IPS-18a (cell line): Measurements from ENCODE around the gene PRKCA.

Experiments
- H3K27ac ChIP-seq: one replicate; pipeline ENCODE4 v1.5.1; 2013; ENCODE audit warnings: low read length
- H3K27me3 ChIP-seq: one replicate; pipeline ENCODE4 v1.6.1; 2013; ENCODE audit warnings: mild to moderate bottlenecking, low read length; ENCODE audit not compliant: control insufficient read depth, insufficient read depth
- H3K36me3 ChIP-seq: one replicate; pipeline ENCODE4 v1.6.1; 2013; ENCODE audit warnings: low read depth, low read length; ENCODE audit not compliant: control insufficient read depth
- H3K4me1 ChIP-seq: one replicate; pipeline ENCODE4 v1.6.1; 2013; ENCODE audit warnings: low read depth, low read length; ENCODE audit not compliant: control insufficient read depth
- H3K4me3 ChIP-seq: one replicate; pipeline ENCODE4 v1.5.1; 2013; ENCODE audit warnings: low read length
- H3K9ac ChIP-seq: one replicate; pipeline ENCODE4 v1.6.1; 2013; ENCODE audit warnings: mild to moderate bottlenecking, low read length, moderate library complexity
- H3K9me3 ChIP-seq: one replicate; pipeline ENCODE4 v1.6.1; 2013; ENCODE audit warnings: low read depth, low read length; ENCODE audit not compliant: control insufficient read depth

Gene PRKCA

DNA sequence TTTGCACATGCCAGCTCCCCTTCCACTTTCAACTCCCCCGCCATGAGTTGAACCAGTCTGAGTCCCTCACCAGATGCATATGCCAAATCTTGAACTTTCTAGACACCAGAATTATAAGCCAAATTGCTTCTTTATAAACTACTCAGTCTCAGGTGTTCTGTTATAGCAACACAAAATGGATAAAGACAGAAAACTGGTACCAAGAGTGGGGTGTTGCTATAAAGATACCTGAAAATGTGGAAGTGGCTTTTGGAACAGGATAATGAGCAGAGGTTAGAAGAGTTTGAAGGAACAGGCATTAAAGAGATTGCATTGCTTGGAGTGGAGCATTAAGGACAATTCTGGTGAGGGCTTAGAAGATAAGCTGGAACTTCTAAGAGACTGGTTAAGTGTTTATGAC, 515.3 kb downstream of the PRKCA start:
- H3K27ac ChIP-seq, result no peak overlapping the region
- H3K4me1 ChIP-seq, result no peaks in the 10 kb centered on the region
- H3K27me3 ChIP-seq, result no peaks in the 10 kb centered on the region
- no peak overlapping the region for H3K9ac ChIP-seq
- H3K9me3 ChIP-seq, result peaks cover 9% of the 10 kb centered on the region
- H3K4me3 ChIP-seq, result no peak overlapping the region
- no peaks in the 10 kb centered on the region for H3K36me3 ChIP-seq

DNA sequence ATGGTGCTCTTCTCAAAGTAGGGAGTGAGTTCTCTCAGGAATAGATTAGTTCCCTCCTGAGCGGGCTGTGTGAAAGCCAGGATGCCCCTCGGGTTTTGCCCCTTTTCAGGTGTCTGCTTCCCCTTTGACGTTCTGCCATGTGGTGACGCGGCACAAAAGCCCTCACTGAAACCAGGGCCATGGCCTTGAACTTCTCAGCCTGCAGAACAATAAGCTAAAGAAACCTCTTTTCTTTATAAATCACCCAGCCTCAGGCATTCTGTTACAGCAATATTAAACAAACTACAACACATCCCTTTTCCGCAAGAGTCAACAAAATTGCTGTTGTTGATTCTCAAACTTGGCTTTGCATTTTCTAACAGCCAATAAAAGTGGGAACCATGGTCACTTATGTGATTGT, 517.1 kb downstream of the PRKCA start:
- Histone ChIP-seq H3K27ac (no peak overlapping the region), H3K9ac (no peak overlapping the region), H3K4me1 (no peaks in the 10 kb centered on the region), H3K4me3 (no peak overlapping the region), H3K36me3 (no peaks in the 10 kb centered on the region), H3K9me3 (peaks cover 9% of the 10 kb centered on the region), H3K27me3 (no peaks in the 10 kb centered on the region)

DNA sequence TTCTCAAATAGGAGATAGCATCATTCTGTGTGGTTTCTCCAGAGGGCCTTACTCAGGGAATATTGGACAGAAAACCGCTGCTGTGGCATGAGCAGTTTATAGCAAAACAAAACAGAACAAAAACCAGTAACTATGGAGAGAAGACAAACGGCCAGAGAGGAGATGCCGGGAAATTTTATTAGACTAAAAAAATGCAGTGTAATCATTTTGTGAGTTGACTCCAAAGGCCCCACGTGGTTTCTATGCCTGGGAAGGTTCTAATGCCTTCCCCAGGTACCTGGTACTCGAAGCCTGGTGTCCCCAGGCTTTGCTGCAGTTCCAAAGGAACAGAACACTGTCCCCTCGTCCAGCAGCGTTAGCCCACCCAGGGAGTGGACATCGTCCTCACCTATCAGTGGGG, 519.6 kb downstream of the PRKCA start:
- peaks cover 9% of the 10 kb centered on the region for H3K9me3 ChIP-seq
- no peaks in the 10 kb centered on the region for H3K4me1 ChIP-seq
- no peak overlapping the region for H3K27ac ChIP-seq
- no peaks in the 10 kb centered on the region for H3K27me3 ChIP-seq
- H3K36me3 ChIP-seq, result no peaks in the 10 kb centered on the region
- no peak overlapping the region for H3K4me3 ChIP-seq
- no peak overlapping the region for H3K9ac ChIP-seq

DNA sequence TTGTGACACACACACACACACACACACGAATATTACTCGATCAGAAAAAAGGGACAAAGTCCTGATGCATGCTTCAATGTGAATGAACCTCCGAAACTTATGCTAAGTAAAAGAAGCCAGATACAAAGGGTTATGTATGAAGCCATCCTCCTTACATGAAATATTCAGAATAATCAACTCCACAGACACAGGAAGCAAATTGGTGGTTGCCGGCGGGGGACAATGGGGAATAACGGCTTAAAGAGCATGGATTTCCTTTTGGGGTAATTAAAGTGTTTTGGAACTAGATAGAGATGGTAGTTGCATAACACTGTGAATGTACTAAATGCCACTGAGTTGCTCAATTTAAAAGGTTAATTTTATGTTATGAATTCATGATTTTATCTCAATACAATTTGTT, 524.4 kb downstream of the PRKCA start:
- H3K4me1 ChIP-seq, result peaks cover 15% of the 10 kb centered on the region
- H3K27ac ChIP-seq, result no peak overlapping the region
- H3K27me3 ChIP-seq, result peaks cover 6% of the 10 kb centered on the region
- H3K4me3 ChIP-seq, result no peak overlapping the region
- H3K9me3 ChIP-seq, result no peaks in the 10 kb centered on the region
- H3K9ac ChIP-seq, result no peak overlapping the region
- H3K36me3 ChIP-seq, result no peaks in the 10 kb centered on the region

DNA sequence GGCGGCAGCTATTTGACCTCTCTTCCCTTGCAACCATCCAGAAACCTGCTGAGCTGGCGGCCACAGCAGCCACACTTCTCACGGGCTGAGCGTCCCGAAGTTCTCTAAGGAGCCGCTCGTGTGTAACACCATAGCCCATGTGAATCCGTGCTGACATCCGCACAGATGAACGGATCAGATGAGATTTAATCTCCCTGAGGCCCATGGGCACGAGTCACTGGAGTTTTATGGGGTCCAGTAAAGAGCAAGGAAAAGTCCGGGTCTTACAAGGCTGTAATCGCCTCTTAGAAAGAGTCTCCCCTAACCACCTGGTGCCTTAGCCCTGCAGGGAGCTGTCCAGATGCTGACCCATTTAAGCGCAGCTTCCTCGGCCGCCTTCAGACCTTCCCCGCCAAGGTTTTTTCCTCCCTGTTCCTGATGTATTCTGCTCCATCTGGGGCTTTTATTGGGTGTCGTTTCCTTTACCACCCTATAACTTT, 527.0 kb downstream of the PRKCA start:
- Histone ChIP-seq H3K4me3 (no peak overlapping the region), H3K9me3 (no peaks in the 10 kb centered on the region), H3K27me3 (peaks cover 13% of the 10 kb centered on the region), H3K9ac (no peak overlapping the region), H3K4me1 (peaks cover 15% of the 10 kb centered on the region), H3K36me3 (no peaks in the 10 kb centered on the region), H3K27ac (no peak overlapping the region)

DNA sequence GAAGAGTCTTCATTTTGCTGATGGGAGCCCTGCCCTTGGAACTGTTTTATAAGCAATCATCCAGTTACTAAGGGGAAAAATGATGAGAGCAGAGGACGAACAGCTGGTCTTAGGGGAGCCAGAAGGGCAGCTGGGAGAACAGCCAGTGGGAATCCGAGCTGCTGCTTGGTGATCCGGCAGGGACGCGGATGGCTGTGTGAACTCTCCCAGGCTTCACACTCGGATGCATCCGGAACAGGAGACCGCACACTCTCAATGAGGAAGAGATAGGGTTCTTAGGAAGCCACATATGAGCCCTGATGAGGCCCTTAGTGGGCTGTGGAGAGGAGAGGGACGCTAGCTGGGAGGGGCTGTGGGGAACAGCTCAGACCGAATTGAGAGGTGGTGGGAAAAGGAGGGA, 527.5 kb downstream of the PRKCA start:
- Histone ChIP-seq H3K27me3 (peaks cover 15% of the 10 kb centered on the region), H3K9me3 (no peaks in the 10 kb centered on the region), H3K9ac (no peak overlapping the region), H3K27ac (no peak overlapping the region), H3K36me3 (no peaks in the 10 kb centered on the region), H3K4me1 (peaks cover 15% of the 10 kb centered on the region), H3K4me3 (no peak overlapping the region)

DNA sequence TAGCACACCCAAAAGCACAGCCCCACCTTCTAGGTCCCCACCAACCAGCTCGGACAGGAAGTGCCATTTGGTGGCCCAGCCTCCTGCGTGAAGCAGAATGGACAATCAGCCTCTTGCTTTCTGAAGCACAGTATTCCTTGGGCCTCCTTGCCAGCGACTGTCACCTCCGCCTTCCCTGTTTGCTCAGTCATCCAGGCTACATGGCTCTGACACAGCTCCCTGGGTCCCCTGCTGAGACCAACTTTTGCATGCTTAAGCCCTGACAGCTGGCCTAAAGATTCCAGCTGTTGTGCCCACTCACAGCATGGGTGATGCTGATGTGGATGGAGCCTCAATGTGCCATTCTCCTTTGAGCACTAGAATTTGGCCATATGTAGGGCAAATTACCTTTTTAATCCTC, 528.0 kb downstream of the PRKCA start:
- Histone ChIP-seq H3K4me1 (peaks cover 15% of the 10 kb centered on the region), H3K9ac (no peak overlapping the region), H3K36me3 (no peaks in the 10 kb centered on the region), H3K27ac (no peak overlapping the region), H3K27me3 (peaks cover 20% of the 10 kb centered on the region), H3K4me3 (no peak overlapping the region), H3K9me3 (no peaks in the 10 kb centered on the region)

DNA sequence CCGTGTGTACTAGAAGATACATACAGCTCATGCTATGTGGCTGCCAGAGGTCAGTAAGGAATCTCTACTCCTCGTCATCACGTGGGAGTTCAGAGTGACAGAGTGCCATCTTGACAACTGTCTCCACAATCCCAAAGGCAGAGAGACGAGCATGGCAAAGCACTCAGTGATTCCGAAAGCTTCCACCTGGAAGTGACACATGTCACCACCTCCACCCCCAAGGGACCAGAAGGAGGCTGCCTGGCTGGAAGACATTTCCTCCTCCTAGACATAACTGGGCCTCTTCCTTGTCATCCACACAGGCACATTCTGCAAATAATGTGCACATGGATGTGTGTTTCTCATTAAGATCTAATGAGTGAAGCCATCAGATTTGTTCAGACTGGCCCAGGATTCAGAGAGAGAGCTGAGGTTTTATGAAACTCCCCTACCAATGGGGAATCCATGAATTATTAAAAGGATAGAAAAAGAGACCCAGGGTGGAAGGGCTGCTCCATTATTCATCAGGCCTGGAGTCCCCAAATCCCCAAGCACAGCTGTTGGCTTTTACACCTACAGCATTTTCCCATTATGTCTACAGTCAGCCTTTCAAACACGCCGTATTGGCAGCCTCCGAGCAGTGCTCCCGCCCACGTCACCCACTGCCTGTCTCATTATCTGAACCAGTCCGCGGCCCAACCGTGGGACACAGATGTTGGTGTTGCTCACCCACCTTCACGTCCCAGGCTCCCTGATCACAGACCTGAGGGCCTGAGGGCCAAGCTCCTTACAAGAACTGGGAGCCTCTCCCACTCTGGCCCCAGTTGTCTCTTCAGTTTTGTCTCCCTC, 529.2 kb downstream of the PRKCA start:
- Histone ChIP-seq H3K9me3 (no peaks in the 10 kb centered on the region), H3K4me1 (peaks cover 15% of the 10 kb centered on the region), H3K27ac (no peak overlapping the region), H3K27me3 (peaks cover 28% of the 10 kb centered on the region), H3K36me3 (no peaks in the 10 kb centered on the region), H3K4me3 (no peak overlapping the region), H3K9ac (no peak overlapping the region)

DNA sequence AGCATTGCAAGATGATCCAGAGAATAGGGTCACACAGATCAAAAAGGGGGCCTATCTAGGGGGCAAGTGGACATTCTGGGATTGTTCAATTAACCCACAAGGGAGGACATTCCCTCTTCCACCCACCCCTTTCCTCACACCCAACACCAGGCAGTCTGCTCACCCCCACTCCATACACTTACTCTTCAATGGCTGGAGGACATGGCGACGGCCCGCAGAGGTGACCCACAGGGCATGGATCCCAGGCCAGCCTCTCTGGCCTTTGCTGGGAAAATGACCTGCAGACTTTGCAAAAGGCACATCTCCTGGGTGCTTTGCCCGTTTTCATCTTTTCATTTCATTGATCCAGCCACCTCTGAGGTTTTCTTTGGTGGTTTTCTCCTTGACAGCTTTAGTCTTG, 530.8 kb downstream of the PRKCA start:
- peaks cover 15% of the 10 kb centered on the region for H3K4me1 ChIP-seq
- H3K27ac ChIP-seq, result no peak overlapping the region
- H3K4me3 ChIP-seq, result no peak overlapping the region
- no peaks in the 10 kb centered on the region for H3K9me3 ChIP-seq
- H3K9ac ChIP-seq, result no peak overlapping the region
- H3K36me3 ChIP-seq, result no peaks in the 10 kb centered on the region
- H3K27me3 ChIP-seq, result peaks cover 28% of the 10 kb centered on the region

DNA sequence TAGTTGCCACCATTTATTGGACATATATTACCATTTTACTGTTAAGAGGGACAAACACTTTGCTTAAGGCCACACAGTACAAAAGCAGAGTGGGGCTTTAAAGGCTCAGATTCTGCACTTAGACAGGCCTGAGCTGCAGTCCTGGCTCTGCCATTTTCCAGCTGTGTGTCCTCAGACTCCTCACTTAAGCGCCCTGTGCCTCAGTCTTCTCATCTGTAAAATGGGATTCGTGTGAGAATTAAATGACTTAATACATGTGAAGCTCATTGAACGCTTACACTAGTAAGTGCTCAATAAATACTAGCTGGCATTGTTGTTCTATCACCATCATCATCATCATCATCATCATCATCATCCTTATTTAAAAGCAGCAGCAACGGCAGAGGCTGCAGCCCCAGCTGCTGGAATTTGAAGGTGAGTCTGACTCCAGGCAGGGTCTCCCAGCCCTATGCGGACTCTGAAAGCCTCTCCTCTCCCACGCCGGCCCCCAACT, 532.1 kb downstream of the PRKCA start:
- Histone ChIP-seq H3K4me1 (peaks cover 11% of the 10 kb centered on the region), H3K36me3 (no peaks in the 10 kb centered on the region), H3K4me3 (peak overlapping the region; percentile 39), H3K27ac (no peak overlapping the region), H3K9me3 (no peaks in the 10 kb centered on the region), H3K27me3 (peaks cover 28% of the 10 kb centered on the region), H3K9ac (no peak overlapping the region)

DNA sequence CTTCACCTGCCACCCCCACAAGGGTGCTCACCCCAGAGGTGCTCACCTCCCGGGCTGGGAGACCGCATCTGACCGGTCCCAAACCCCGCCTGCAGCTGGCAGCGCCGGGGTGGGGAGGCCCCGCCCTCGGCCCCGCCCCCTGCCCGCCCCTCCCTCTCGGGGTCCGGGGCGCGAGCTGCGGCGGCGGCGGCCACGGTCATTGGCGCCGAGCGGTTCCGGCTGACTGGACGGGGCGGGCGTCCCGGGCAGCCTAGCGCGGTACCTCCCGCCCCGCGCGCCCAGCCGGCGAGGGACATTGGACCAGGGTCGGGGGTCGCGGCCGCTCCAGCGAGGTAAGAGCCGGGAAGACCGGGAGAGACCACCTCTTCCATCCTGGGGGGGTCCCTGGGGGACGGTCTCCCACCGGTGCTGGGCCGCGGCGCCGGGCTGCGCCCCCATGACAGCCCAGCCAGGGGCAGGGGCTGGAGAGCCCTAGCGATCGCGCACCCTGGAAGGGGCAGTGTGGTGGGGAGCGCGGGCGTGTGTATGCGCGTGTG, 532.6 kb downstream of the PRKCA start, which contains the start of gene CACNG5:
TSS of gene CACNG5 (plus strand) at position 199 of the 536 bp plus-strand sequence. CDS start 42,216 bp downstream, outside the sequence.
- H3K4me1 ChIP-seq, result peaks cover 8% of the 10 kb centered on the region
- no peaks in the 10 kb centered on the region for H3K36me3 ChIP-seq
- H3K27ac ChIP-seq, result no peak within 1 kb of the TSS
- no peaks in the 10 kb centered on the region for H3K9me3 ChIP-seq
- H3K27me3 ChIP-seq, result peaks cover 25% of the 10 kb centered on the region
- no peak within 1 kb of the TSS for H3K9ac ChIP-seq
- H3K4me3 ChIP-seq, result peak within 1 kb of the TSS; percentile 54
